Measurements from ENCODE around the gene NHSL2. TPM values are rescaled to one million over a fixed set of nuclear protein-coding genes. Genes with fewer than 3 reads are reported as not detected.

NHSL2 gene
- total RNA-seq, 2 donors from 2014 or later = 32.4 to 46.1 TPM

GRCh38 chrX:71919431-71919830 is 8.8 kb downstream of the NHSL2 start:
- intact Hi-C loops (cut with DNase I) = no loop called here
- no peak for DNase-seq (ENCODE audit: low spot score)

- intact Hi-C loops (cut with DNase I) = no loop called here
- no peak for DNase-seq (ENCODE audit: low spot score)
Measured at GRCh38 chrX:71919886-71920285, 9.2 kb downstream of the NHSL2 start.

GRCh38 chrX:71922686-71923085 is 12.0 kb downstream of the NHSL2 start:
- intact Hi-C loops (cut with DNase I) = no loop called here
- no peak for DNase-seq (ENCODE audit: low spot score)

- intact Hi-C loops (cut with DNase I) = no loop called here
- no peak for DNase-seq (ENCODE audit: low spot score)
Measured at GRCh38 chrX:71923516-71923915, 12.9 kb downstream of the NHSL2 start.

GRCh38 chrX:71927040-71927439 is 16.4 kb downstream of the NHSL2 start:
- intact Hi-C loops (cut with DNase I) = no loop called here
- no peak for DNase-seq (ENCODE audit: low spot score)

- intact Hi-C loops (cut with DNase I) = no loop called here
- DNase-seq (ENCODE audit: low spot score) = no peak
Measured at GRCh38 chrX:71928856-71929255, 18.2 kb downstream of the NHSL2 start.

- intact Hi-C loops (cut with DNase I) = no loop called here
- DNase-seq (ENCODE audit: low spot score) = no peak
Measured at GRCh38 chrX:71930298-71930697, 19.7 kb downstream of the NHSL2 start.

GRCh38 chrX:71935476-71935875 is 24.8 kb downstream of the NHSL2 start:
- DNase-seq (ENCODE audit: low spot score) = no peak
- intact Hi-C loops (cut with DNase I) = no loop called here

GRCh38 chrX:71936632-71937031 is 26.0 kb downstream of the NHSL2 start:
- intact Hi-C loops (cut with DNase I) = no loop called here

GRCh38 chrX:71938371-71938770 is 27.7 kb downstream of the NHSL2 start:
- intact Hi-C loops (cut with DNase I) = no loop called here
- no peak for DNase-seq (ENCODE audit: low spot score)

More at GRCh38 chrX:71936632-71937031, 26.0 kb downstream of the NHSL2 start:
- DNase-seq (ENCODE audit: low spot score) = no peak

- DNase-seq (ENCODE audit: low spot score) = no peak
- intact Hi-C loops (cut with DNase I) = no loop called here
Measured at GRCh38 chrX:71941145-71941544, 30.5 kb downstream of the NHSL2 start.

GRCh38 chrX:71941776-71942175 is 31.1 kb downstream of the NHSL2 start:
- DNase-seq (ENCODE audit: low spot score) = peak; percentile 85
- intact Hi-C loops (cut with DNase I) = no loop called here

- intact Hi-C loops (cut with DNase I) = no loop called here
- no peak for DNase-seq (ENCODE audit: low spot score)
Measured at GRCh38 chrX:71944369-71944768, 33.7 kb downstream of the NHSL2 start.

GRCh38 chrX:71945237-71945805 is 34.7 kb downstream of the NHSL2 start:
- DNase-seq (ENCODE audit: low spot score) = no peak
- intact Hi-C loops (cut with DNase I) = no loop called here

GRCh38 chrX:71949363-71949762 is 38.7 kb downstream of the NHSL2 start:
- no peak for DNase-seq (ENCODE audit: low spot score)
- intact Hi-C loops (cut with DNase I) = no loop called here

GRCh38 chrX:71949844-71950445 is 39.3 kb downstream of the NHSL2 start:
- intact Hi-C loops (cut with DNase I) = no loop called here
- DNase-seq (ENCODE audit: low spot score) = no peak

GRCh38 chrX:71953391-71953790 is 42.7 kb downstream of the NHSL2 start:
- no peak for DNase-seq (ENCODE audit: low spot score)
- intact Hi-C loops (cut with DNase I) = no loop called here

- intact Hi-C loops (cut with DNase I) = no loop called here
- DNase-seq (ENCODE audit: low spot score) = no peak
Measured at GRCh38 chrX:71953946-71954345, 43.3 kb downstream of the NHSL2 start.

GRCh38 chrX:71954458-71954857 is 43.8 kb downstream of the NHSL2 start:
- intact Hi-C loops (cut with DNase I) = no loop called here
- DNase-seq (ENCODE audit: low spot score) = no peak

GRCh38 chrX:71955530-71956120 is 45.0 kb downstream of the NHSL2 start:
- no peak for DNase-seq (ENCODE audit: low spot score)
- intact Hi-C loops (cut with DNase I) = no loop called here

- intact Hi-C loops (cut with DNase I) = no loop called here
- DNase-seq (ENCODE audit: low spot score) = no peak
Measured at GRCh38 chrX:71958281-71958675, 47.6 kb downstream of the NHSL2 start.
